ENCODE measurements around the gene PROM1. TPM values are rescaled to one million over a fixed set of nuclear protein-coding genes. Genes with fewer than 3 reads are reported as not detected.

PROM1 gene
- total and polyA plus RNA-seq, 2 of the 8 experiments (the other 6 are each of a cell fraction or from before 2014, with no cell fraction given), result 36.0 to 59.7 TPM

DNA sequence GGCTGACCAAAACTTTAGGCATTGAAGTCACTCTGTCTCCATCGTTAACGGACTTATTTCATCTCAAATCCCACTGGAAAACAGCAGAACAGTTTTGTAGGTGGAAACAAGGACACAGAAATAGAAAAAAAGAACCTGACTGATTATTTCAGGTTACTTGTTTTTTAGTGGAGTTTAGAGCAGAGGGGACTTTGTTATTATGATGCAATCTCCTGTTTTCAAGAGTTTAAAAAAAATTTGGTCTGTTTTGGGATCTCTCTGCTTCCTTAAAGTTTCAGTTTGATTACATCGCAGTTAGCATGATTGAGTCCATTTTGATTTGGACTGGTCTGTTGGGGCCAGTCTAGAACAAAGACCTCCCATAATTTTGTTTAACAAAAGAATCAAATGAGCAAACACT lies 13.6 kb downstream of the PROM1 start:
- H3K4ac ChIP-seq (replicated peaks; ENCODE audit: insufficient read length, low read depth, low read length), result no peak overlapping the region
- DNase-seq (ENCODE audit: low read depth in 1 of 2, low spot score in 2 of 2), result no peak
- H3K4me2 ChIP-seq (ENCODE audit: insufficient read depth in 1 of 2, low read depth in 2 of 2, low read length in 2 of 2), result no peak overlapping the region
- no peak overlapping the region for H3K27ac ChIP-seq (ENCODE audit: low read depth, low read length)
- no peak overlapping the region for H3K56ac ChIP-seq (replicated peaks; ENCODE audit: insufficient read length, low read depth, low read length)
- H3K14ac ChIP-seq (ENCODE audit: insufficient read length), result no peak overlapping the region
- no peaks in the 10 kb centered on the region for H3K9me3 ChIP-seq (ENCODE audit: insufficient read depth in 2 of 2, low read depth in 1 of 2, low read length in 1 of 2)
- H4K5ac ChIP-seq (ENCODE audit: insufficient read length, low read depth, low read length), result no peak overlapping the region
- no peaks in the 10 kb centered on the region for H3K27me3 ChIP-seq (replicated peaks in 1 of 4; ENCODE audit: control insufficient read depth in 3 of 4, extremely low read depth in 1 of 4, insufficient read depth in 3 of 4, low read length in 3 of 4)
- H3K23me2 ChIP-seq (ENCODE audit: low read depth, low read length), result no peaks in the 10 kb centered on the region
- peaks cover 0 to 10% (median 3%) of the 10 kb centered on the region in 4 experiments; a peak in 4 of 7 replicates for H3K4me1 ChIP-seq (replicated peaks in 1 of 4; ENCODE audit: control insufficient read depth in 3 of 4, insufficient read depth in 4 of 4, low read length in 3 of 4)
- peaks cover 6% of the 10 kb centered on the region for H3K79me1 ChIP-seq (ENCODE audit: low read depth, low read length)
- H3K4me3 ChIP-seq (ENCODE audit: extremely low read depth in 1 of 4, insufficient read depth in 2 of 4, low read depth in 3 of 4, low read length in 4 of 4), result no peak overlapping the region
- no peak overlapping the region for H3K9ac ChIP-seq (replicated peaks in 1 of 4; ENCODE audit: extremely low read depth in 1 of 4, low read depth in 3 of 4, low read length in 3 of 4)
- H2AFZ ChIP-seq (ENCODE audit: low read length), result no peak overlapping the region
- peaks cover 2 to 6% of the 10 kb centered on the region in 2 experiments for H4K20me1 ChIP-seq (replicated peaks in 1 of 2; ENCODE audit: control insufficient read depth in 1 of 2, insufficient read depth in 2 of 2, low read length in 2 of 2)
- no peak overlapping the region for H2BK5ac ChIP-seq (ENCODE audit: low read depth, low read length)
- H2BK120ac ChIP-seq (replicated peaks; ENCODE audit: low read depth, low read length), result no peak overlapping the region
- peaks cover 14 to 96% of the 10 kb centered on the region in 2 experiments for H3K79me2 ChIP-seq (ENCODE audit: control insufficient read depth in 1 of 2, insufficient read depth in 2 of 2, low read length in 2 of 2)
- no peak overlapping the region for H2BK12ac ChIP-seq (ENCODE audit: low read depth, low read length)
- CTCF ChIA-PET (ENCODE audit: partially characterized antibody), result interaction anchor here (0.6 to 1.7 kb wide), 4 partner anchors 13 to 341 kb away, joined by 3 to 4 read pairs (median 3); no protein-coding TSS in a partner anchor
- no peak for FAIRE-seq
- H4K91ac ChIP-seq (replicated peaks; ENCODE audit: insufficient read length, low read length), result no peak overlapping the region
- H4K8ac ChIP-seq (ENCODE audit: extremely low read depth, insufficient read depth, low read length), result no peak overlapping the region
- WGBS, 2 experiments (ENCODE audit: extremely low coverage in 1 of 2, insufficient coverage in 1 of 2, insufficient read length in 1 of 2, insufficient replicate concordance in 2 of 2, low coverage in 1 of 2, low lambda C conversion rate in 2 of 2, missing lambda C conversion rate in 1 of 2), result 90% methylated on average over 3 of the region's 3 CpGs; no CpG with 5 or more reads in 1 of the 2 experiments
- POLR2A ChIA-PET (ENCODE audit: partially characterized antibody), result interaction anchor here (7.3 kb wide), 1 partner anchor 11 kb away, joined by 87 read pairs; the partner anchor contains the start of gene PROM1
- no peak overlapping the region for H2BK20ac ChIP-seq (ENCODE audit: low read length)
- H2BK15ac ChIP-seq (ENCODE audit: low read length), result no peak overlapping the region
- no peak overlapping the region for H3K23ac ChIP-seq (ENCODE audit: insufficient read length)
- no peak overlapping the region; the same call in 1 of the 2 replicates for H3K18ac ChIP-seq (ENCODE audit: extremely low read depth, low read length)
- H2AK5ac ChIP-seq (ENCODE audit: low read depth, low read length), result no peak overlapping the region
- H3K36me3 ChIP-seq (ENCODE audit: control insufficient read depth in 2 of 4, insufficient read depth in 4 of 4, low read length in 3 of 4), result peaks cover 0 to 34% (median 15%) of the 10 kb centered on the region in 4 experiments; a peak in 6 of 8 replicates
- TF ChIP-seq CEBPB (IDR thresholded peaks at IDR 0.05; ENCODE audit: low read depth, low read length) (peak; percentile 48; the same call in 1 of the 2 replicates), RFX5 (IDR thresholded peaks at IDR 0.05; ENCODE audit: borderline replicate concordance, low read depth, low read length) (no peak)
- TF ChIP-seq, protein P1, sequence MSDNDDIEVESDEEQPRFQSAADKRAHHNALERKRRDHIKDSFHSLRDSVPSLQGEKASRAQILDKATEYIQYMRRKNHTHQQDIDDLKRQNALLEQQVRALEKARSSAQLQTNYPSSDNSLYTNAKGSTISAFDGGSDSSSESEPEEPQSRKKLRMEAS (IDR thresholded peaks at IDR 0.05), result no peak
- TF ChIP-seq, protein P2, sequence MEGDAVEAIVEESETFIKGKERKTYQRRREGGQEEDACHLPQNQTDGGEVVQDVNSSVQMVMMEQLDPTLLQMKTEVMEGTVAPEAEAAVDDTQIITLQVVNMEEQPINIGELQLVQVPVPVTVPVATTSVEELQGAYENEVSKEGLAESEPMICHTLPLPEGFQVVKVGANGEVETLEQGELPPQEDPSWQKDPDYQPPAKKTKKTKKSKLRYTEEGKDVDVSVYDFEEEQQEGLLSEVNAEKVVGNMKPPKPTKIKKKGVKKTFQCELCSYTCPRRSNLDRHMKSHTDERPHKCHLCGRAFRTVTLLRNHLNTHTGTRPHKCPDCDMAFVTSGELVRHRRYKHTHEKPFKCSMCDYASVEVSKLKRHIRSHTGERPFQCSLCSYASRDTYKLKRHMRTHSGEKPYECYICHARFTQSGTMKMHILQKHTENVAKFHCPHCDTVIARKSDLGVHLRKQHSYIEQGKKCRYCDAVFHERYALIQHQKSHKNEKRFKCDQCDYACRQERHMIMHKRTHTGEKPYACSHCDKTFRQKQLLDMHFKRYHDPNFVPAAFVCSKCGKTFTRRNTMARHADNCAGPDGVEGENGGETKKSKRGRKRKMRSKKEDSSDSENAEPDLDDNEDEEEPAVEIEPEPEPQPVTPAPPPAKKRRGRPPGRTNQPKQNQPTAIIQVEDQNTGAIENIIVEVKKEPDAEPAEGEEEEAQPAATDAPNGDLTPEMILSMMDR (IDR thresholded peaks at IDR 0.05; ENCODE audit: control extremely low read depth in 1 of 3, insufficient read depth in 1 of 3, low read depth in 1 of 3, low read length in 3 of 3), result no peak

Data from H1 (cell line).